HG03108 (cell line): ENCODE measurements around the gene GNAI2.
A peak's percentile ranks its signal among the peaks of the same experiment; 100 is the strongest.
"Not testable (repeated sequence)": the region's sequence is repeated elsewhere in the genome, so short reads cannot be mapped to it uniquely, and the experiment has no call there.

Source experiments
- ATAC-seq: cut with Tn5 transposase; IDR thresholded peaks from one replicate; pipeline ENCODE4 v1.9.1; 2021; ENCODE audit warnings: moderate library complexity; ENCODE audit not compliant: unreplicated experiment

Gene GNAI2

DNA sequence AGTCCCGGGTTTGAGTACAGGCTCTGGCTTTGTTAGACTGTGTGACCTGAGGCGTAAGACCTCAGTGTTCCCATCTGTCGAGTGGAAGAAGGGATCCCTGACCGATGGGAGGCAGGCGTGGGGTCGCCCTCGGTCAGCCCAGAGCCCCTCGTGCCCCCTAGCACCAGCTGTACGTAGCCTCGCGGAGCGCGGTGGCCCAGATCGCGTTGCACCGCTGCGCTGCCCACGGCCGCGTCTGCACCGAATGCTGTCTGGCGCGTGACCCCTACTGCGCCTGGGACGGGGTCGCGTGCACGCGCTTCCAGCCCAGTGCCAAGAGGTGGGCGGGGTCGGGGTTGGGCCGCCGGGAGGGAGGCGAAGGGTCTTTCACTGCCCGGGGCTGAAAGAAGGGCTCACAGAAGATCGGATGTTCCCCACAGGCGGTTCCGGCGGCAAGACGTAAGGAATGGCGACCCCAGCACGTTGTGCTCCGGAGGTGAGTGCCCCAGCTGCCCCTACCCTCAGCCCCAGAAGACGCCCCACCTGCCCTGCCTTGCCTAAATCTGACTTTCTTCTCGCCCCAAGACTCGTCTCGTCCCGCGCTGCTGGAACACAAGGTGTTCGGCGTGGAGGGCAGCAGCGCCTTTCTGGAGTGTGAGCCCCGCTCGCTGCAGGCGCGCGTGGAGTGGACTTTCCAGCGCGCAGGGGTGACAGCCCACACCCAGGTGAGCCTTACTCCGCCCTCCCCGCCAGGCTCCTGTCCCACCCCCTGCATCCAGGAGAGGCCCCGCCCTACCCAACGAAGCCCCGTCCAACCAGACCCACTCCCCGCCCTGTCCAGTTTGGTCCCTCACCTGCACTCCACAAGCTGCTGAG is 39.4 kb downstream of the GNAI2 start:
- ATAC-seq: no peak

DNA sequence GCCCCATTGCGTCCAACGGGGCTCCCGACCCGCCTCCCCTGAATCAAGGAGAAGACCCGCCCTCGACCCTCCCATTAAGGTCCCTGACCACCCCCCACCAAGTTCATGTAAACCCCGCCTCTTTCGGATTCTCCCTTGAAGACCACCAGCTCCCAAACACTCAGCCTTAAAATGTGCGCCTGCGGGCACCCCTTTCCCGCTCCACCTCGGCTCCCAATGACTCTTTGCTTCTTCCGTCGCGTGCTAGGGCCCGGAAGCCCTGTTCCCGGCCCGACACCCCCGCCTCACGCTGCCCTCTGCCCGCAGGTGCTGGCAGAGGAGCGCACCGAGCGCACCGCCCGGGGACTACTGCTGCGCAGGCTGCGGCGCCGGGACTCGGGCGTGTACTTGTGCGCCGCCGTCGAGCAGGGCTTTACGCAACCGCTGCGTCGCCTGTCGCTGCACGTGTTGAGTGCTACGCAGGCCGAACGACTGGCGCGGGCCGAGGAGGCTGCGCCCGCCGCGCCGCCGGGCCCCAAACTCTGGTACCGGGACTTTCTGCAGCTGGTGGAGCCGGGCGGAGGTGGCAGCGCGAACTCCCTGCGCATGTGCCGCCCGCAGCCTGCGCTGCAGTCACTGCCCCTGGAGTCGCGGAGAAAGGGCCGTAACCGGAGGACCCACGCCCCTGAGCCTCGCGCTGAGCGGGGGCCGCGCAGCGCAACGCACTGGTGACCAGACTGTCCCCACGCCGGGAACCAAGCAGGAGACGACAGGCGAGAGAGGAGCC is 40.2 kb downstream of the GNAI2 start:
- ATAC-seq: no peak

DNA sequence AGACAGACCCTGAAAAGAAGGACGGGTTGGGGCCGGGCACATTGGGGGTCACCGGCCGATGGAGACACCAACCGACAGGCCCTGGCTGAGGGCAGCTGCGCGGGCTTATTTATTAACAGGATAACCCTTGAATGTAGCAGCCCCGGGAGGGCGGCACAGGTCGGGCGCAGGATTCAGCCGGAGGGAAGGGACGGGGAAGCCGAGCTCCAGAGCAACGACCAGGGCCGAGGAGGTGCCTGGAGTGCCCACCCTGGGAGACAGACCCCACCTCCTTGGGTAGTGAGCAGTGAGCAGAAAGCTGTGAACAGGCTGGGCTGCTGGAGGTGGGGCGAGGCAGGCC is 40.7 kb downstream of the GNAI2 start:
- ATAC-seq: no peak

DNA sequence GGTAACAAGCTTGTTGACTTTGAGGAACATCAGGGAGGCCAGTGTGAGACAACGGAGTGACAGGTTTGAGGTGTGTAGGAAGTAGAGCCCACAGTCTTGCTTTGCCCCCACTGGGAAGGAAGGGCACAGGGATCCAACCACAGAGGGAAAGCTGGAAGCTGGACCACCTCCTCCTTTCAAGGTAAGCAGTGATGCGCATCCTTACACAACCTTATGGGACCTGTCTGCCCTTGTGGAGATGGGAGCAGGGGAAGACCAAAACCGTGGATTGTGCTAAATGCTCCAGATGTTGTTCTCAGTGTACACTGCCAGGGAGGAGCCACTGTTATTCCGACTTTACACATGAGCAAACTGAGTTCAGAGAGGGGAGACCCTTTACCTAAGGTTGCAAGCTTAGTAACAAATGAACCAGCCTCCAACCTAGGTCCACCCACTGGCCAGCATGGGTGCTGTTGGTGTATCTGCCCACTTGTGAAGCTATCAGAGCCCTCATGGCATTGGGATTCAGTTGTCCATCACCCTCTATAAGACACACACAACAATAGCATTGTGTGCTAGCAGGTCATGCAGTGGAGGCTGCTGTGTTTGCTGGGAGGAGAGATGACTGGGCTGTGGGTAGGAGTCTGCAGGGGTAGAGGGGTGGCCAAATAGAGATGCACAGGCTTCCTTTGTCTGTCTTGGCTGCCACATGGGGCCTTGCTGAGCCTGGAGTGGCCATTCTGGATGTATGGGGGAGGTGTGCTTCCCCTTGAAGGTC is 42.3 kb downstream of the GNAI2 start:
- ATAC-seq: no peak

DNA sequence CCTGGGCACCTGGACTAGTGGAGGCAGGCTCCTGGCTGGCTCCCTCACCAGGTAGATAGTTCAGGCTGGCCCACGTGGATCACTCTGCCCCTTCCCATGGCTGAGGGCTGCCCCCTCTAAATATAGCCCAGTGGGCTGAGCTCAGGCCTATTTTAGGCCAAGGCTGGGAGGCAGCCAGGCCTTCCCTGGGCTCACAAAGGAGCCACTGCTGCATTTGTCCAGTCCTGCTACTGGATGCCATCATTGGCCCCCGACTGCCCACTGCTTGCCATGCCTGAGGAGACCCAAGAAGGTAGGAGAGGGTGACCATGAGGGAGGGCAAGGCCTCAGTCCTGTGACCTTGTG is 42.8 kb downstream of the GNAI2 start, which contains the start of gene LSMEM2:
Gene LSMEM2 (plus strand): TSS at position 208 of the 345 bp plus-strand sequence. CDS start 27 bp downstream, at position 235.
- no peak for ATAC-seq

DNA sequence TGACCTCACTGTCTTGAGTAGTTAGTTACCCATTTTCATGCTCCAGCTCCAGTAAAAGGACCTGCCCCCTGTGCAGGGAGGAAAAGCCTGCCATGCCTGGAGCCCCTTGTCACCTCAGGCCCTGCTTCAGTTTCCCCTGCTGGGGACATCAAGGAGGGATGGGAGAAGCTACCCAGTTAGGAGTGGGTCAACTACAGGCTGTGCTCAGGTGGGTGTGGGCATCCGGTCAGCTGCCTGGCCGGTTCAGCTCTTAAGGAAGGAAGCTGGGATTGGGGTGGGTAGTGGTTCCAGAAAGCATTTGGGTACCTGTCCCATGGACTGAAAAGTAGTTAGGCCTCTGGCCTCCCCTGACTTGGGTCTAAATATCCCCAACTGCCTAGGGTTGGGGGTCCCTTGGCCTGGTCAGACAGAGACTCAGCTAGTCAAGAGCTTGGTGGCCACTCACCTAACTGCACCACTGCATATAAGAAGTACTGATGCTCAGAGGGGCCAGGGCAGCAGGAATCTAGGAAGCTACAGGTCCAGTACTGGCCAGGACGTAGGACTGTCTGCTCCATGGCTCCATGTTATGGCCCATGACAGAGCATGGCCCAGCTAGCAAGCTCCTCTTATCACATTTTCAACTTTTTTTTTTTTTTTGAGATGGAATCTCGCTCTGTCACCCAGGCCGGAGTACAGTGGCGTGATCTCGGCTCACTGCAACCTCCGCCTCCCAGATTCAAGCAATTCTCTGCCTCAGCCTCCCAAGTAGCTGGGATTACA is 43.4 kb downstream of the GNAI2 start:
- no peak for ATAC-seq

DNA sequence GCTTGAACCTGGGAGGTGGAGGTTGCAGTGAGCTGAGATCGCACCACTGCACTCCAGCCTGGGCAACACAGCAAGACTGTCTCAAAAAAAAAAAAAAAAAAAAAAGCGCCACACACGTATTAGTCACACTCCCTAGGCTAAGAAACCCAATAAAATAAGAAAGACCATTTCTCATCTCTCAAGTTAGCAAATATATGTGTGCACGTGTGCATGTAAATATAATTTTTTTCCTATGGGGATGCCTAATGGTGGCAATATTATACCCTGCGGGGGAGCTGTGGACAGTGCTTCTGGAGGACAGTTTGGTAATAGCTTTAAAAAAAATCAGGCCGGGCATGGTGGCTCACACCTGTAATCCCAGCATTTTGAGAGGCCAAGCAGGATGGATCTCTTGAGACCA is 48.1 kb downstream of the GNAI2 start:
- ATAC-seq: not testable (repeated sequence)

DNA sequence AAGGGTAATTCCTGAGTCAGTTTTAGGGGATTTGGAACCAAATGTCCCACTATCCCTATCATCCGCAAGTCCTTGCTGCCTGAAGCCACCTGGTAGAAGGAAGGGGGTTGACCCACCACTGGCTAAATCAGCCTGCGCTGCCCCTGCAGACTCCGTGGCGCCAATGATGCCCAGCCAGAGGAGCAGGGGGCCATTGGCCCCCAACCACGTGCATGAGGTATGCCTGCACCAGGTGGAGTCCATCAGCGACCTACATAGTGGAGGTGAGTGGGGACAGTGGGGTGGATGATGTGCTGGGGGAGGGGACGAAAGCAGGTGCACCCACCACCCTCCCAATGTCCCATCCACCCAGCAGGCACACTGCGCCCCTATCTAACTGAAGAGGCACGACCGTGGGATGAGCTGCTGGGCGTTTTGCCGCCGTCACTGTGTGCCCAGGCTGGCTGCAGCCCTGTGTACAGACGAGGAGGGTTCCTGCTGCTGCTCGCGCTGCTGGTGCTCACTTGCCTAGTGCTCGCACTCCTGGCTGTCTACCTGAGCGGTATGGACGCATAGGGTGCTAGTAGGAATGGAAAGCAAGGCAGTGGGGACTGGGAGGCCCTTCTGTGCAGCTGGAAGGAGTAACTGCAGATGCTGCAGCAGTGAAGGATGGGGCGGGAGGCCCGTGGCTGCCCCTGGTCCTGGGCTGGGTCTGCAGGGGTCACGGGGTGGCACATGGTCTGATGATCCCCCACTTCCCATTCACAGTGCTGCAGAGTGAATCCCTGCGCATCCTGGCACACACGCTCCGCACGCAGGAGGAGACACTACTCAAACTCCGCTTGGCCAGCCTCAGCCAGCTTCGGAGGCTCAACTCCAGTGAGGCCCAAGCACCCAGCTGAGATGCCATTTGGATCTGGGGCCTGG is 50.6 kb downstream of the GNAI2 start:
- ATAC-seq: no peak

DNA sequence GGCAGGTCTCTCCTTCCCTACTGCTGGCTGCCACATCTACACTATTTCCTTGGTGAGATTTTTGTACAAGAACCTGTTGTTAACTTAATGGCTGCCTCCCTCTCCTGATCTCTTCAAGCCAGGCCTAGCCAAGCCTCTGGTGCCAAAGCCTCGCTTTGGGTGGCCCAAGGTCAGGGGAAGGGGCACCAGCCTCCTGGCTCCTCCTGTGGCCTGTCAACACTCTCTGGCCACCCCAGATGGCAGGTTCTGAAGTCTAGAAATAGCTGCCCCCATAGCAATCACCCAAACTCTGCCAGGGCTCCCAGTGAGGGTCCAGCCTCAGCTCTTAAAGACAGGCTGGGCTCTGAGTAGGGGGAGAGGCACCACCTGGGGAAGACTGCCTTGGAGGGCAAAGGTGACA is 51.3 kb downstream of the GNAI2 start:
- ATAC-seq: no peak

DNA sequence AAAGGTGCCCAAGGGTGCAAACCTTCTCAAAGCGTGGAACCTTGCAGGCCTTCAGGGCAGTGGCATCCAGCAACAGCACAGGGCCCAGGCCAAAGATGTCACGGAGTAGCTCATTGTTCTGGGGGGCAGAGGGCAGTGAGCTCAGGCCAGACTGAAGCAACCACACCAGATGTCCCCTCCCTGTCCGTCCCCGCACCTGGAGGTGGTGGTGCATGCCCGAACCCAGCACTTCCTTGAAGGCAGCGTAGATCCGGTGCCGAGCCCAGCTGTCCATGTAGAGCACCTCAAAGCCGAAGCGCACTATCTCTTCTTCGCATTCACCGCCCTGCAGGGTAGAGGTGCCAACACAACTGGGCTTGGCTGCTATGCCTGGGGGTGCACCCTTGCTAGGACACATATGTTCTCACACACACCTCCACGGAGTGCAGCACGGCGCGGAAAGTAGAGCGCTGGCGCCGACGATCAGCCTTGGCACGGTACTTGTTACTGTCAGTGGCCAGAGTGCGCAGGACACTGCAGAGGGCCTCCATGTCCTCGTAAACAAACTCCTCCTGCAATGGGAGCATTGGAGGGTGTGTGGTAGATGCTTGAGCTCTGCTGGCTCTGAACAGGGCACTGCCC is 52.5 kb downstream of the GNAI2 start:
- ATAC-seq: no peak

DNA sequence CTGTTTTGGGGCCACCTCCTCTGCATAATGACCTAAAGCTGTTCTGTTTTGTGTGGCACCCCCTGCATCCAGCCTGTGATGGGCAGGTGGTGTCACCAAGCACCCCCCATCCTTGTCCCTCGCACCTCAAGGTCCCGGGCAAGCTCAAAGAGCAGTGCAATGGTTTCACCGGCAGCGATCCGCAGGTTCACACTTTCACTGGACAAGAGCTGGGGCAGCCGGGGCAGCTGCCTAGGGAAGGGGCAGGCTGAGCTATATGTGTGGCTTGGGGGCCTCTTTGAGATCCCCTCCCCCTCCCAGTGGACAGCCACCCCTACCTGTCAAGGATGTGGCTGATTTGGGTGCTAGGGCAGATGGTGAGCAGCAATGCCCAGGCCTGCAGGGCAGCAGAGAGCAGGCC is 53.1 kb downstream of the GNAI2 start:
- ATAC-seq: no peak

DNA sequence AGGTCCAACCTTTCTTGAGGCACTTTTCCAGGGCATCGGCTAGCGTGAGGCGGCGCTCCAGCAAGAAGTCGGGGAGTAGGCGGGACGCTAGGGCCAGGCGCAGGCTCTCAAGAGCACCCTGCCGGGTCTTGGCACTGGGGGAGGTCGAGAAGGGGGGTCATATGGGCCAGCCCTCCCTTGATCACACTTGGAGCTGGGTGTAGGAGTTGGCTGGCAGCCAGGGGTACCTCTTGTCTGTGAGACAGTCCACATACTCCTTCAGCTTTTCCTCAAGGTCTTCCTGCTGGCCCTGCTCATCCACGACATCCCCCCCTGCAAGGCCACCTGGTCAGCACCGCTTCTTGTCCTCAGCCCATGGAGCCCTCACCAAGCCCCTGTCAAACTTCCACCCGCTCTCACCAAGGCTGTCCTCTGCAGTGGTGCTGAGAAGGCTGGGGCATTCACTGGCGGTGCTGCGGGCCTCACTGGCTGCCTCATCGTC is 54.2 kb downstream of the GNAI2 start:
- ATAC-seq: no peak

DNA sequence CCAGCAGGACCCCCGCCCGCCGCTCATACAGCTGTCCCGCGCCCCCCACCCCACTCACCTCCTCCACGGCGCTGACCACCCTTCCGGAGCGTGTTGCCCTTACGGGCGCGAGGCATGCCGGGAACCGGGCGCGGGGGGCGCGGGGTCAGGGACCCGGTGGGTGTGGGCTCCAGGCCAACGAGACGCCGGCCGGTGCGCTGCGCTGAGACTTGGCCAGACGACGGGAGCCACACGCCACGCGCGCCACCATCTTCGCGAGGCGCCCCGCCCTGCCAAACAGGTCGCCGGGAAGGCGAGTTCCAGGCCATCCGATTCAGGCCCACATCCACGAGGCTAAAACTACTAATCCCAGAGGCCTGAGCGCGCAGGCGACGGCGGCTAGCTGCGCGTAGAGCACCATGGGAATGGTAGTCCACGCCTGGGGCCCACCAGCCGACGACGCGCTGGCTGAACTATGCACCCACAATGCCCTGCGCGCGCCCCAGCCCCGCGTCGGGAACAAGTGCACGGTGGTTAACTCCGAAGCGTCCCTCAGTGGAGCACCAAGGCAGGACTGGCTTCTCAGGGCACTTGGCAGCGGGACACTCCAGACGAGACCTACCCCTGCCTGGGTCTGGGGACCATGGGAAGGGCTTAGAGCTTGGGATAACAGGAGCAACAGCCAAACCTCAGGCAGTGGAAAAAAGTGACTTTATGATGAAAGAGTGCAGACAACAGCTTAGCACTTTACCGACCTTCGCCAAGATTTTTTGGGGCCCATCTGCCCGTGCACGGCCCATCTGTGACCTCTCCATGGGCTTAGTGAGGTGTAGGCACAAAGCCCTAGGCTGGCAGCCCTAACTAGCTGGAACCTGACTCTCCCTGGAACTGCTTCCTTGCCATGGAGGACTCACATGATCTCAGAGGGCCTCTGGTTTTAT is 56.4 kb downstream of the GNAI2 start, which contains the start of gene IFRD2:
Gene IFRD2 (minus strand): TSS at position 271 of the 920 bp plus-strand sequence. CDS start 155 bp downstream, at position 116.
- ATAC-seq: peak; percentile 97

DNA sequence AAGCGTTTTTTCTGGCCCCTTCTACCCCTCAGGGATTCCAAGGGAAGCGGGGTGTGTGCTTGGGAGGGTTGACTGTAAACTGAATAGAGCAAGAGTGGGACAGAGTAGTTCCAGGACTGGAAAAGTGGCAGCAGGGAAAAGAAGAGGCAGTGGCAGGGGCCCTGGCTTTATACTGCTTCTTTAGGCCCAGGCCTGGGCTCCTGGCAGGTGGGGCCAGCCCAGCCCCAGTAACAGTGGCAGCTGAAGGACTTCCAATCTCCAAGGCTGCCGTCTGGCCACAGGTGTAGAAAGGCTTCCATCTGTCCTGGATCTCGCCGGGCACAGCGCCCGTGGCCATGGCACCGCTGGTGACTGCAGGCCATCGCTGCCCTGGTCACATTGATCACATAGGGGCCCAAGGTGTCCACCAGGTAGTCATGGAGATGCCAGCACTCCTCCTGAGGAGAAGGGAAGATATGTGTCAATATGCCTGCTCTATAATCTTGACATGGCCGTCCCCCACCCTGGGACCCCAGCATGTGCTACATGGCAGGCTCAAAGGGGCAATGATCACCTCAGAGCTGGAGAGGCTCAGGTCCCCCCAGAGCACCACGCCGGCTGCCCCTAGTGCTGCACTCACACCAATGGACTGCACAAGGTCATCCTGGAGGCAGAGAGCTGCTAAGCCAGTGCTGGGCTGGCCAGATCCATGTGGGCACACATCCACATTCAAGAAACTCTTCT is 57.2 kb downstream of the GNAI2 start:
- no peak for ATAC-seq

DNA sequence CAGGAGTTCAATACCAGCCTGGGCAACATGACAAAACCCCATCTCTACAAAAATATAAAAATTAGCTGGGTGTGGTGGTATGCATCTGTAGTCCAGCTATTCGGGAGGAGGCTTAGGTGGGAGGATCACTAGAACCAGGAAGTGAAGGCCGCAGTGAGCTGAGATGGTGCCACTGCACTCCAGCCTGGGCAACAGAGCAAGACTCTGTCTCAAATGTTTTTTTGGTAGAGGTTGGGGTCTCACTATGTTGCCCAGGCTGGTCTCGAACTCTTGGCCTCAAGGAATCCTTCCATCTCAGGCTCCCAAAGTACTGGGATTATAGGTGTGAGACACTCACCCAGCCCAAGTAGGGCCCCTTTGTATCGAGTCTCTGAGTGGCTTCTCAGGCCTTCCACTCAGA is 58.1 kb downstream of the GNAI2 start:
- ATAC-seq: no peak

DNA sequence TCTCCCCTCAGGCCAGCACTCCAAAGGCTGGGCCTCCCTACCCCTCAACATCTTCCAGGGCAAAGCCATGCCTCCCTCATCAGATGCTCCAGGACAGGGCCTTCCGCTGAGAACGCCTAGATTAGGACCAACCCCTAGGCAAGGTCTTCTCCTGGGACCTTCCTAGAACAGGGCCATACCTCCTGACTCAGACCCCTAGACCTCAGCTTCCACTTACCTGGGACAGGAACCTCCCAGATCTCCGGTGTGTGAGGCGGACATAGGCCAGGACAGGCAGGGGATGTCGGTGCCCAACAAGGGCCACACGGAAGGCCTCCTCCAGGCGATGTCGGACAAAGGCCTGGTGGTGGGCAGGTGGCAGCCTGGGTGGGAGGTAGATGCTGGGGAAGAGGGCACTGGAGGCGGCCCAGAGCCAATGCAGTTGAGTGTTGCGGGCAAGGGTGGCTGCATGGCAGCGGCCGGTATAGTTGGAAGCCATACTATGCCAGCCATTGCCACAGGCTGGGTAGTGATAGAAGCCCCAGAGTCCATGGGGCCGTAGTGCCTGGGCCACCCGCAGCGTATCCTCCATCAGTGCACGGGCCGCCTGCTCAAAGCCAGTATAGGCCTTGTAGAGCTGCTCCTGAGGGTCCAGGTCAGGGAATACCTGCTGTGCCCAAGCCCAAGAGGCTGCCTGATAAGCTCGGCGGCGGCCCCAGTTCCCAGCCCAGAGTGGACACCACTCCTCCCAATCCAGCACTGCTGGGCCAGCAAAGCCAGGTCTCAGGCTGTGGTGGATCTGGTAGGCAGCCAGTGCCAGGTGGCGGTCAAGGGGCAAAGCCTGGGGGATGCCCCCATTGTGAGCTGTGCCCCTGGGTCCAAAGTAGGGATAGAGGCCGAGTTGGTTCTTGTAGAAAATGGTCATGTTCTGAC is 58.7 kb downstream of the GNAI2 start:
- ATAC-seq: no peak
